Hematopoietic multipotent progenitor cell treated with erythropoietin and hydrocortisone succinate and interleukin-3 and kit ligand, for 6 days (in vitro differentiated cells): ENCODE measurements around the gene ACAA2.

ENCODE experiments used
- DNase-seq: peaks from one replicate; pipeline ENCODE4 v3.0.0-alpha.2; 2015

ACAA2 gene

GRCh38 chr18:49762191-49763077 is 50.9 kb downstream of the ACAA2 start:
- DNase-seq: no peak

DNA sequence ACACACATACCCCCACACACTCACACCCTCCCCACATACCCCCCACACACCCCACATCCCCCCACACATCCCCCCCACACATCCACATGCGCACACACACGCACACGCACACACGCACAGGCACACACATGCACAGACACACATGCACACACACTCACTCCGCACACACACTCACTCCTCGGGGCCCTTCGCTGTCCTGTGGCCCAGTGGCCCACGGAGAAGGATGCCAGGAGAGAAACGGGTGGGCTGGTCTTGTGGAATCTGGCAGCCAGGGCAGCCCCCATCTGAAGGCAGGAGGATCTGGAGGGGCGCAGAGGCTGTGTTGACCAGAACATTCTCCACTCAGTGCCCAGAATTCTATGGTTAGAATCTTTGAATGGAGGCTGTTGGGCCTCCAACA is 51.6 kb downstream of the ACAA2 start:
- no peak for DNase-seq

GRCh38 chr18:49758263-49758610 is 55.1 kb downstream of the ACAA2 start:
- no peak for DNase-seq

DNA sequence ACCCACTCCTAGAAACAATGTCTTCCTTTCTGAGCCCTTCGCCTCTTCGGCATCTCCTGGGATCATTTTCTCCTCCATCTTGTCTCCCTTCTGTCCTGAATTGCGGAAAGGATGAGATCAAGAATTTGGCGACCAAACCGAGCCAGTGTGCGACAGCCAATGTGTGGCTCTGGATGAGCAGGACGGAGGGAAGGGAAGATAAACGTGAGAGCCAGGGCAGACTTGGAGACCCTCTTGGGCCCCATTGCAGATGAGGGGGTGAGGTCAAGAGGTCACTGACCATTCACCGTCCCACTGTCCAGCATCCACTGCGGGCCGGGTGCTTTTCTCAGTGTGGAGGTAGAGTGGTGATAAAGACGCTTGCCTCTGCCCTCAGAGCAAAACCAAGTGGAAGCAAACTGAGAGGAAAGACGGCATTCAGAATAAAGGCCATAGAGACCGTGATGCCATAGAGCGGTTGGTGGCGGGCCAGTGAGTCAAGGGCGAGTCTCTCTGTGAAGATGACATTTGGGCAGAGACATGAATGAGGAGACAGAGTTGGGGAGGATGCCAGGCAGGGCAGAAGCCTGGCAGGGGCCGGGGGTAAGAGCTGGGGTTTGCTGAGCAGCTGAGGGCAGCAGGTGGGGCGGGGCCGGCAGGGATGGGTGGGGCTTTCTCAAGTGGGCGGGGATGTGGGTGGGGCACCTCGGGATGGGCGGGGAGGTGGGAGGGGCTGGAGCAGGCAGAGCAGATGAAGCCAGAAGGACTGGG is 55.6 kb downstream of the ACAA2 start:
- peak; percentile 32 for DNase-seq

- no peak for DNase-seq
Measured at GRCh38 chr18:49756671-49757362, 56.5 kb downstream of the ACAA2 start.

DNA sequence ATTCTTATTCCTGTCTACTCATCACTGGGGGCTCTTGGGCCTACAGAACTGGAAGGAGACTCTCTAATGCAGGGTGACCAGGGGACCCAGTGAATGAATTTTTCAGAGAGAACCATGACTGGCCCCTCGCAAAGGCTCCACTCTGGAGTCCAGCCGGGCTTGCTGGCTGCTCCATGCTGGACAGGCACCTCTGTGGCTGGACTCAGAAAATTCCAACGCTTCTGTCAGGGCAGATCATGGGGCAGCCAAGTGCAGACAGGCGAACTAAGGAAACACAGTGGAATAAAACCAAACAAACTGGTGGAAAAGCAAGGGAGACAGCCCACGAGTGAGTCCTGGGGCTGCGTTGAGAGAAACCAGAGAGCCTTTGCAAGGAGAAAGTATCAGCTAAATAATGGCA is 57.2 kb downstream of the ACAA2 start:
- DNase-seq: no peak

DNA sequence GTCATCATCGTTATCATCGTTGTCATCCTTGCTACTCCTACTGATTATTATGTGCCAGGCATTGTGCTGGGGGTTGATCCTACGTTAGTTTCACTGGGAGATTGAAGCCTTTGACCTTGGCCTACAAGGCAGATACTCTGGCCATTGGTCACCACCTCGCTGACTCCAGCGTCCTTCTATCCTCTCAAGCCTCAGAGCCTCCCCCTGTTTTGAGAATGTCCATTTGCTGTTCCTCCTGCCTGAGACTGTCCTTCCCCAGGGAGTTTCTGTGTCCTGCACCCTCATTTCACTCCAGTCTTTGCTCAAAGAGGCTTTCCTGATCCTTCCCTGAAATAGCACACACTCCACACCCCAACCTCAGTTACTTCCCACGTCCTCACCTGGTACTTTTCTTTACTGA is 57.8 kb downstream of the ACAA2 start:
- DNase-seq: no peak

DNA sequence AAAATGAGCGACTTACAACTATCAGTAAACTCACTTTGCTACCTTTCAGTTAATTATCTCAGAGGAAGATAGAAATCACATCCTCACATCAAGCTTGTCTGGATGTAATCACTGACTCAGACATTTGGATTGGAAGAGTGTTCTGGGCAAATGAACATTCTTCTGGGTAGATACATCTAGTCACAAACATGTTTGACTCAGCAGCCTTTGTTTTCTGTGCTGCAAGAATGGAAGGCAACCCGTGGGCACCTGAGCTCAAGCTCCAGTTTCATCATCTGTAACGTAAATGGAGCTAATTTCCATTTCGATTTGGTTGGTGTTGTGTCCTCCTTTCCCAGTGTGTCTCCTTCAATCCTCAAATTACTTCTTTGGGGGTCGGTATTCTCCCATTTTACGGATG is 58.5 kb downstream of the ACAA2 start:
- no peak for DNase-seq

DNA sequence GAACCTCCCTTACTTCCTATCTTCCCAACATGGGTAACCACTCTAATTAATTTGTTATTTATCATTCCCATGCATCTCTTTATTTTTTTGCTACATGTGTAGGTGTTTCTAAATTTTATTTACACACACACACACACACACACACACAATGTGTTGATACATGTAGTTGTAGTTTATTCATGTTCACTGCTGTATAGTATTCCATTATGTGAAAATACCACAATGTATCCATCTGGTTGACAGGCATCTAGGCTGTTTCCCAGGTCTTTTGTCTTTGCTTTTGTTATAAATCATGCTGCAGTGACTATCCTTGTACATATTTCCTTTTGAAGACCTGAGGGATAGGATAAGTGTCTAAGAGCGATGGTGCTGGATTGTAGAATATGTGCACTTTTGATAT is 59.7 kb downstream of the ACAA2 start:
- DNase-seq: no peak

DNA sequence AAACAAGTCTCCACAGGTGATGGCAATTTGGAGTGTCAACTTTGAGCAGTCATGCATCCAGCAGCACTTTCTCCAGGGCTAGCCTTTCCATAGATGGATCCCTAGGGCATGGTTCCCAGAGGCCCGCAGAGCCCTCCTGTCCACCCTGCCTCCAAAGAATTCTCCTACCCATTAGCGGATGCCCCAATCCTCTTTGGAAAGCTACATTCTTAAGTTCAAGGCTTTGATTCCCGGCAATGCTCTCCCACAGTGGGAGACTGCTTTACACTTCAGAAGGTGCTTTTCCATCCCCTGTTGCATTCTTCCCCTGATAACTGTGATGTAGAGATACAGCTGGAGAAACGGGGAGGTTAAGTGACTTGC is 61.3 kb downstream of the ACAA2 start:
- no peak for DNase-seq

- no peak for DNase-seq
Measured at GRCh38 chr18:49751427-49752094, 61.8 kb downstream of the ACAA2 start.

DNA sequence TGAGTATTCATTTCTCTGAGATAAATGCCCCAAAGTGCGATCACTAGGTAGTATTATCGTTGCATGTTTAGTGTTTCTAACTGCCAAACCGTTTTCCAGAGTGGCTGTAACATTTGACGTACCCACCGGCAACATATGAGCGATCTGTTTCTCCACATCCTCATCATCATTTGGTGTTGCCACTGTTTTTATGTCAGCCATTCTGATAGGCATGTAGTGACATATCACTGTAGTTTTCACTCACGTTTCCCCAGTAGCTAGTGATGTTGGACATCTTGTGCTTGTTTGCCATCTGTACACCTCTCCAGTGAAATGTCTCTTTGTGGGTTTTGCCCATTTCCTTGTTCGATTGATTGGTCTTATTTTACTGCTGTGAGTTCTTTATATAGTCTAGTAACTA is 63.8 kb downstream of the ACAA2 start:
- no peak for DNase-seq

- DNase-seq: no peak
Measured at GRCh38 chr18:49747876-49748275, 65.5 kb downstream of the ACAA2 start.

DNA sequence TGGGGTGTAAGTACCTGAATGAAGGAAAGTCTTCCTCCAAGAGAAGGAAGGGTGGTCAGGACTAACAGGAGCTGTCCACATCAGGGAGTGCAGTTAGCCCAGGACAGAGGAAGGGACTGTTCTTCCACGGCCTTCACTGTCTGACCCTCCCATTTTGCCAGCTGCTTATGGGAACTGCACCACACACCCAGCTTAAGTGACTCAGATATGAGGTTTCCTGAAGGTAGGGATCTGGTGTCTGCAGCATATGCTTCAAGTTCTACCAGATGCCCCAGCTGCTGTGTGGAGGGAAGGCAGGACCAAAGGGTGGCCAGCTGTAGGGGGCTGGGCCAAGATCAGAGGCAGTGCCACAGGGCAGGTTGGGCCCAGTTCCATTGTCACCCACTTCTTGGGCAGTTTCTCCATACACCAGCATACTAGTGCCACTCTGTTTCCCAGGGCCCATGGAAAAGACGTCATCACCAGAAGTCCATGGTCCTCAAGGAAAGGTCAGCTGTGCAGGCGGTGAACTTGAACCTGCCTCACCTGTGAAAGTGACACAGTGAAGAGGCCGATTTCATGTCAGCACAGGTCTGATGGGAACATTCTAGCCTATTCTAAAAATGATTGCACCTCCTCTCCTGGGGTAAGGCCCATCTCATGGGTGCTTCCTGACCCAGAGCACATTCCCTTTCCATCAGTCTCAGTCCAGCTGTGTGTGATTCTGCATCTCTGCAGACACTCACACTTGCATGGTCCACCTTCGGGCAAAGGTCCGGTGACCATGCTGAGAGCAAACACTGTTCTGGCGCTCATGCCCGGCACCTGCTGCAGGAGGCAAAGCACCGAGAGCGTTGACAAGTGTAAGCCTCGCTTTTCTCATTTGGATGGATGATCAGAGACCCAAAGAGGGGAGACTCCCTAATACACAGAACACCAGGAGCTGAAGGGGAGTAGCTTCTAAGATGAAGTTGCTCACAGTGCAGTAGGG is 68.0 kb downstream of the ACAA2 start:
- no peak for DNase-seq

DNA sequence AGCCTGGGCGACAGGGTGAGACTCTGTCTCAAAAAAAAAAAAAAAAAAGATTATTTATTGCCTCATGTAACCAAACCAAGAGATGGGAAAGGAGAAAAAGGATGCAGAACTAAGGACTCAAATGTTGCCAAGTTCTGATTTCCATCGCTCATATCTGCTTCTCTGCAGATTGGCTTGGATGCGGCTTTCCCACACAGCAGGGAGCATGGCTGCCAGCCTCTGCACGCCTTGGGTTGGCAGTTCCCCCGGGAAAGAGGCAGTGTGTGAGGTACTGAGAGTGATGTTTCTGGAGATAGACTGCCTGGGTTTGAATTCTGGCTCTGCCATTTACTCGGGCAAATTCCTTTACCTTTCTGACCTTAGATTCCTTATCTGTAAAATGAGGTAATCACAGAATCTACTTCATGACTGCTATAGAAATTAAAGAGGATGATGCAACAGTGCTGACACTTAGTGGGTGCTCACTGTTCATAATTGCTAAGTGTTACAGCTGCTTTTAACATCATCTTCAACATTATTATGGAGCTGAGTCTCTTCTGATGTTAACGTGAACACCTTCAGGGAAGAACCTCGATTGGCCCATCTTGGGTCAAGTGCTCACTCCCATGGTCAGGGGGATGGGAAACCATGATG is 68.8 kb downstream of the ACAA2 start:
- DNase-seq: no peak

- no peak for DNase-seq
Measured at GRCh38 chr18:49743117-49743567, 70.2 kb downstream of the ACAA2 start.

- DNase-seq: no peak
Measured at GRCh38 chr18:49742316-49743116, 70.8 kb downstream of the ACAA2 start.

DNA sequence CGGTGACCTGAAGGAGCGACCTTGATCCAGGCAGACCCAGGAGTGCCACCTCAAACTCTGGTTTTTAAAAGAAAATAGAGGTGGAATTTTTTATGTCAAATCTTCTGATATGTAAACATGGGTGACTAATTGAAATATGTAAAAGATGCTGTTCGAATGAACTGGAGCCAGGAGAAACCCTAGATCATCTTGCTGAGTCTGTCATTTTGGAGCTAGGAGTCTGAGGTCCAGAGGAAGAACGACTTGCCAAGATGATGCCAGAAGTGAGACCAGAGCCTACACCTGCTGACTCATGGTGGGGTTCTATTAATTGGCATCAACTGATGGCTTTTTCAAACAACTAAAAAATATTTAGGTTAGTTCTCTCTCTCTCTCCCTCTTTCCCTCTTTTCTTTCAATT is 74.1 kb downstream of the ACAA2 start:
- no peak for DNase-seq

GRCh38 chr18:49738721-49739120 is 74.6 kb downstream of the ACAA2 start:
- DNase-seq: no peak

- DNase-seq: no peak
Measured at GRCh38 chr18:49734836-49735235, 78.5 kb downstream of the ACAA2 start.
